ENCODE measurements around the gene LRRC70. TPM values are rescaled to one million over a fixed set of nuclear protein-coding genes. Genes with fewer than 3 reads are reported as not detected.

LRRC70 gene
- total and polyA plus RNA-seq, 2 of the 8 experiments (the other 6 are each of a cell fraction or from before 2014, with no cell fraction given): 0.62 to 0.67 TPM

DNA sequence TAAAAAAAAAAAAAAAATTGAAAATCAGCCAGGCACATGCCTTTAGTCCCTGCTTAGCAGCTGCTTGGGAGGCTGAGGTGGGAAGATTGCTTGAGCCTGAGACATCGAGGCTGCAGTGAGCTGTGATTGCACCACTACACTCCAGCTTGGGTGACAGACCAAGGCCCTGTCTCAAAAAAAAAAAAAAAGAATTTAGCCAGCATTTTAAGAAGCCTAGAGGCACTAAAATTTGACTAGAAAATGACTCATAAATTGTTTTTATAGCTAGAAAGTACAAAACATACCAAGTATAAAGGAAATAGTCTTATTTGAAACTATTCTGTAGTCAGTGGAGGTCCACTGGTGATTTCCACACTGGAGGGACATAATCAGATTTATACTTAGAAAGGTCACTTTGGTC lies 17.5 kb downstream of the LRRC70 start:
- CTCF ChIA-PET (ENCODE audit: partially characterized antibody): no interaction called here
- no peak overlapping the region for H3K4me3 ChIP-seq (ENCODE audit: extremely low read depth in 1 of 4, insufficient read depth in 2 of 4, low read depth in 3 of 4, low read length in 4 of 4)
- no peak overlapping the region for H3K14ac ChIP-seq (ENCODE audit: insufficient read length)
- H3K23me2 ChIP-seq (ENCODE audit: low read depth, low read length): no peaks in the 10 kb centered on the region
- H4K8ac ChIP-seq (ENCODE audit: extremely low read depth, insufficient read depth, low read length): no peak overlapping the region
- POLR2A ChIA-PET (ENCODE audit: partially characterized antibody): interaction anchor here (1.5 kb wide), 1 partner anchor 10 kb away, joined by 3 read pairs; no protein-coding TSS in a partner anchor
- H2BK20ac ChIP-seq (ENCODE audit: low read length): no peak overlapping the region
- H3K79me2 ChIP-seq (ENCODE audit: control insufficient read depth in 1 of 2, insufficient read depth in 2 of 2, low read length in 2 of 2): no peaks in the 10 kb centered on the region
- FAIRE-seq (no peak), DNase-seq (ENCODE audit: low read depth in 1 of 2, low spot score in 2 of 2) (no peak)
- no peak overlapping the region for H3K27ac ChIP-seq (ENCODE audit: low read depth, low read length)
- H2AK5ac ChIP-seq (ENCODE audit: low read depth, low read length): no peak overlapping the region
- no peak overlapping the region for H3K4ac ChIP-seq (replicated peaks; ENCODE audit: insufficient read length, low read depth, low read length)
- no peak overlapping the region for H2AFZ ChIP-seq (ENCODE audit: low read length)
- H2BK5ac ChIP-seq (ENCODE audit: low read depth, low read length): no peak overlapping the region
- no CpG with 5 or more reads among the region's 1 CpG for WGBS, 2 experiments (ENCODE audit: extremely low coverage in 1 of 2, insufficient coverage in 1 of 2, insufficient read length in 1 of 2, insufficient replicate concordance in 2 of 2, low coverage in 1 of 2, low lambda C conversion rate in 2 of 2, missing lambda C conversion rate in 1 of 2)
- no peak overlapping the region for H4K91ac ChIP-seq (replicated peaks; ENCODE audit: insufficient read length, low read length)
- no peak overlapping the region for H3K9ac ChIP-seq (replicated peaks in 1 of 4; ENCODE audit: extremely low read depth in 1 of 4, low read depth in 3 of 4, low read length in 3 of 4)
- H3K27me3 ChIP-seq (replicated peaks in 1 of 4; ENCODE audit: control insufficient read depth in 3 of 4, extremely low read depth in 1 of 4, insufficient read depth in 3 of 4, low read length in 3 of 4): no peaks in the 10 kb centered on the region
- H3K79me1 ChIP-seq (ENCODE audit: low read depth, low read length): no peaks in the 10 kb centered on the region
- peaks cover 0 to 10% (median 0%) of the 10 kb centered on the region in 4 experiments; a peak in 2 of 7 replicates for H3K4me1 ChIP-seq (replicated peaks in 1 of 4; ENCODE audit: control insufficient read depth in 3 of 4, insufficient read depth in 4 of 4, low read length in 3 of 4)
- no peak overlapping the region for H2BK12ac ChIP-seq (ENCODE audit: low read depth, low read length)
- no peaks in the 10 kb centered on the region for H3K9me3 ChIP-seq (ENCODE audit: insufficient read depth in 2 of 2, low read depth in 1 of 2, low read length in 1 of 2)
- H4K20me1 ChIP-seq (replicated peaks in 1 of 2; ENCODE audit: control insufficient read depth in 1 of 2, insufficient read depth in 2 of 2, low read length in 2 of 2): no peaks in the 10 kb centered on the region
- H3K4me2 ChIP-seq (ENCODE audit: insufficient read depth in 1 of 2, low read depth in 2 of 2, low read length in 2 of 2): no peak overlapping the region
- H2BK15ac ChIP-seq (ENCODE audit: low read length): no peak overlapping the region
- H3K18ac ChIP-seq (ENCODE audit: extremely low read depth, low read length): no peak overlapping the region
- H3K36me3 ChIP-seq (ENCODE audit: control insufficient read depth in 2 of 4, insufficient read depth in 4 of 4, low read length in 3 of 4): peaks cover 0 to 3% (median 0%) of the 10 kb centered on the region in 4 experiments; a peak in 3 of 8 replicates
- no peak overlapping the region for H2BK120ac ChIP-seq (replicated peaks; ENCODE audit: low read depth, low read length)
- no peak overlapping the region for H3K23ac ChIP-seq (ENCODE audit: insufficient read length)
- no peak overlapping the region for H3K56ac ChIP-seq (replicated peaks; ENCODE audit: insufficient read length, low read depth, low read length)
- no peak overlapping the region for H4K5ac ChIP-seq (ENCODE audit: insufficient read length, low read depth, low read length)
- TF ChIP-seq POU5F1 (IDR thresholded peaks at IDR 0.05; ENCODE audit: low read depth, low read length) (no peak), MAFK (IDR thresholded peaks at IDR 0.05; ENCODE audit: low read depth, low read length) (no peak)
